GM11168 (cell line): ENCODE measurements around the gene SKI.
"Not testable (repeated sequence)": the region's sequence is repeated elsewhere in the genome, so short reads cannot be mapped to it uniquely, and the experiment has no call there.

ENCODE experiments used
- in situ Hi-C: fragments of 300-500 bp; cut with MboI; formaldehyde crosslinking; loops from one replicate; pipeline ENCODE4 v1.12.0; 2022; ENCODE audit warnings: low sequenced_read_pairs; ENCODE audit not compliant: unreplicated experiment

Gene SKI

GRCh38 chr1:2322065-2322571 is 94.0 kb downstream of the SKI start:
- in situ Hi-C loops, result loop anchor here (25.0 kb wide), 1 partner anchor 110 kb away; no protein-coding TSS in a partner anchor

- in situ Hi-C loops, result loop anchor here (25.0 kb wide), 1 partner anchor 110 kb away; no protein-coding TSS in a partner anchor
Observed at GRCh38 chr1:2322581-2323211, 94.6 kb downstream of the SKI start.

GRCh38 chr1:2323451-2323974 is 95.4 kb downstream of the SKI start:
- in situ Hi-C loops, result loop anchor here (25.0 kb wide), 1 partner anchor 111 kb away; no protein-coding TSS in a partner anchor

- in situ Hi-C loops, result loop anchor here (25.0 kb wide), 1 partner anchor 112 kb away; no protein-coding TSS in a partner anchor
Observed at GRCh38 chr1:2324553-2325366, 96.6 kb downstream of the SKI start.

GRCh38 chr1:2326524-2326923 is 98.4 kb downstream of the SKI start:
- in situ Hi-C loops, result no loop called here

GRCh38 chr1:2327162-2327561 is 99.0 kb downstream of the SKI start:
- in situ Hi-C loops, result not testable (repeated sequence)

- in situ Hi-C loops, result no loop called here
Observed at GRCh38 chr1:2327841-2328240, 99.7 kb downstream of the SKI start.

- in situ Hi-C loops, result no loop called here
Observed at GRCh38 chr1:2328676-2329455, 100.7 kb downstream of the SKI start.

- in situ Hi-C loops, result no loop called here
Observed at GRCh38 chr1:2330035-2330434, 101.9 kb downstream of the SKI start.

GRCh38 chr1:2330519-2331199 is 102.5 kb downstream of the SKI start:
- in situ Hi-C loops, result no loop called here

- in situ Hi-C loops, result no loop called here
Observed at GRCh38 chr1:2331200-2331544, 103.1 kb downstream of the SKI start.

- in situ Hi-C loops, result not testable (repeated sequence)
Observed at GRCh38 chr1:2331580-2331979, 103.5 kb downstream of the SKI start.

- in situ Hi-C loops, result no loop called here
Observed at GRCh38 chr1:2334366-2334765, 106.2 kb downstream of the SKI start.

GRCh38 chr1:2334883-2335534 is 106.9 kb downstream of the SKI start:
- in situ Hi-C loops, result no loop called here

GRCh38 chr1:2335721-2336455 is 107.8 kb downstream of the SKI start:
- in situ Hi-C loops, result no loop called here

GRCh38 chr1:2336499-2336898 is 108.4 kb downstream of the SKI start:
- in situ Hi-C loops, result no loop called here

- in situ Hi-C loops, result no loop called here
Observed at GRCh38 chr1:2337081-2337480, 109.0 kb downstream of the SKI start.

GRCh38 chr1:2337501-2337900 is 109.4 kb downstream of the SKI start:
- in situ Hi-C loops, result no loop called here
